SU-DHL-6 (cell line): ENCODE data around the gene SAA2.
"Not testable (repeated sequence)": the region's sequence is repeated elsewhere in the genome, so short reads cannot be mapped to it uniquely, and the experiment has no call there.

ENCODE experiments used
- H2AFZ ChIP-seq: fragments of 200-600 bp; sonication (generic); 2 replicates; pipeline ENCODE4 v1.6.1; 2014; ENCODE audit warnings: low read depth, mild to moderate bottlenecking, moderate library complexity, mixed read lengths, antibody characterized with exemption, low read length; ENCODE audit not compliant: severe bottlenecking
- H3F3A ChIP-seq: fragments of 200-600 bp; shearing (Covaris generic); 2 replicates; pipeline ENCODE4 v1.6.0; 2016; ENCODE audit warnings: antibody characterized with exemption, mild to moderate bottlenecking; ENCODE audit not compliant: insufficient read depth
- H3K27ac ChIP-seq: fragments of 200-600 bp; sonication (generic); 2 replicates; pipeline ENCODE4 v1.5.1; 2016; ENCODE audit warnings: low read depth, mild to moderate bottlenecking, low read length, moderate library complexity, mixed read lengths
- H3K27me3 ChIP-seq: fragments of 200-600 bp; sonication (generic), shearing (Covaris generic); 2 replicates; pipeline ENCODE4 v1.6.0; 2014; ENCODE audit warnings: mild to moderate bottlenecking, low read length
- H3K36me3 ChIP-seq: fragments of 200-600 bp; sonication (generic); 2 replicates; pipeline ENCODE4 v1.6.1; 2014; ENCODE audit warnings: mild to moderate bottlenecking, low read length, mixed read lengths
- H3K4me2 ChIP-seq: fragments of 300-600, 200-600 bp; shearing (Covaris generic), sonication (generic); 2 replicates; pipeline ENCODE4 v1.6.0; 2014; ENCODE audit warnings: low read length, low read depth, mild to moderate bottlenecking; ENCODE audit not compliant: poor library complexity, severe bottlenecking
- H3K4me3 ChIP-seq: fragments of 200-600 bp; sonication (generic); 2 replicates; pipeline ENCODE4 v1.5.1; 2014; ENCODE audit warnings: antibody characterized with exemption, low read length, mild to moderate bottlenecking, mixed read lengths; ENCODE audit not compliant: insufficient read depth, poor library complexity, severe bottlenecking
- H3K79me2 ChIP-seq: fragments of 200-600 bp; sonication (generic); 2 replicates; pipeline ENCODE4 v1.6.1; 2014; ENCODE audit warnings: mild to moderate bottlenecking, low read length, moderate library complexity; ENCODE audit not compliant: insufficient read depth
- H3K9ac ChIP-seq: fragments of 200-600 bp; sonication (generic); 2 replicates; pipeline ENCODE4 v1.7.0; 2014; ENCODE audit warnings: mild to moderate bottlenecking, low read length
- H3K9me2 ChIP-seq: fragments of 200-600 bp; sonication (generic); replicated peaks from 2 replicates; pipeline ENCODE4 v1.6.1; 2014; ENCODE audit warnings: low read length; ENCODE audit not compliant: insufficient read depth
- H3K9me3 ChIP-seq: fragments of 200-600 bp; sonication (generic); 2 replicates; pipeline ENCODE4 v1.6.1; 2014; ENCODE audit warnings: low read length, mixed read lengths; ENCODE audit not compliant: insufficient read depth
- H4K20me1 ChIP-seq: fragments of 200-600 bp; sonication (generic); 2 replicates; pipeline ENCODE4 v1.6.1; 2014; ENCODE audit warnings: low read depth, mild to moderate bottlenecking, antibody characterized with exemption, low read length, moderate library complexity, mixed read lengths
- CTCF ChIP-seq: fragments of 200-600 bp; sonication (generic); IDR thresholded peaks from one replicate; pipeline ENCODE4 v1.5.1; 2017; ENCODE audit warnings: antibody characterized with exemption, mild to moderate bottlenecking, low read length, moderate library complexity; ENCODE audit not compliant: insufficient read depth, poor library complexity, severe bottlenecking
- EZH2phosphoT487 ChIP-seq: fragments of 200-600 bp; sonication (generic), shearing (Covaris generic); conservative IDR thresholded peaks from 2 replicates; pipeline ENCODE4 v1.6.1; 2018; ENCODE audit warnings: mild to moderate bottlenecking, antibody characterized with exemption, low read length, moderate library complexity, mixed read lengths

SAA2 gene

DNA sequence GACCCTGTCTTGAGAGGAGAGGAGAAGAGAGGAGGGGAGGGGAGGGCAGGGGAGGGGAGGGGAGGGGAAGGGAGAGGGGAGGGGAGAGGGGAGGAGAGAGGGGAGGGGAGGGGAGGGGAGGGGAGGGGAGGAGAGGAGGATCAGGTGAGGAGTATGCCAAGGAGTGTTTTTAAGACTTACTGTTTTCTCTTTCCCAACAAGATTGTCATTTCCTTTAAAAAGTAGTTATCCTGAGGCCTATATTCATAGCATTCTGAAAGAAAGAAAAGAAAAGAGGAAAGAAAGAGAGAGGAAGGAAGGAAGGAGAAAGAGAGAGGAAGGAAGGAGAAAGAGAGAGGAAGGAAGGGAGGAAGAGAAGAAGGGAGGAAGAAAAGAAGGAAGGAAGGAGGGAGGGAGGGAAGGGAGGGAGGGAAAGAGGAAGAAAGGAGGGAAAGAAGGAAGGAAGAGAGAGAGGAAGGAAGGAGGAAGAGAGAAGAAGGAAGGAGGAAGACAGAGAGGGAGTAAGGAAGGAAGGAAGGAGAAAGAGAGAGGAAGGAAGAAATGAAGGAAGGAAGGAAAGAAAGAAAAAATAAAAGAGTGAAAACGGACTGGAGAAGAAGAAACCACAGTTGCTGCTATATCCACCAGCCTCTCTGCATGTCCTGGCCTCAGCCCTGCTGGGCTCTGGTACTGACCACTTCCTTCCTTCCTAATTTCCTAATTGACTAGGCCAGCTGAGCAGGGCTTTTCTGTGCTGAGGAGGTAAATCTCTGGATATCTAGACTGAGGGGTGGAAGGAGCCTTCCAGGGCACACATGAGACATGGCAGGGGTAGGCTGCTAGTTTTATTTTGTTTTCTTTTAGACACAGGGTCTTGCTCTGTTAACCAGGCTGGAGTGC lies 16.4 kb upstream of the SAA2 start:
- Histone ChIP-seq H3K9me3 (no peaks in the 10 kb centered on the region), H3K4me3 (no peak overlapping the region), H3K79me2 (no peaks in the 10 kb centered on the region), H3K9me2 (no peaks in the 10 kb centered on the region), H3K9ac (no peak overlapping the region), H2AFZ (no peak overlapping the region), H3K4me2 (no peak overlapping the region), H3K36me3 (no peaks in the 10 kb centered on the region), H3K27ac (no peak overlapping the region), H3F3A (no peaks in the 10 kb centered on the region), H4K20me1 (no peaks in the 10 kb centered on the region), H3K27me3 (no peaks in the 10 kb centered on the region)
- no peak for TF ChIP-seq CTCF
- TF ChIP-seq EZH2phosphoT487 = no peak

DNA sequence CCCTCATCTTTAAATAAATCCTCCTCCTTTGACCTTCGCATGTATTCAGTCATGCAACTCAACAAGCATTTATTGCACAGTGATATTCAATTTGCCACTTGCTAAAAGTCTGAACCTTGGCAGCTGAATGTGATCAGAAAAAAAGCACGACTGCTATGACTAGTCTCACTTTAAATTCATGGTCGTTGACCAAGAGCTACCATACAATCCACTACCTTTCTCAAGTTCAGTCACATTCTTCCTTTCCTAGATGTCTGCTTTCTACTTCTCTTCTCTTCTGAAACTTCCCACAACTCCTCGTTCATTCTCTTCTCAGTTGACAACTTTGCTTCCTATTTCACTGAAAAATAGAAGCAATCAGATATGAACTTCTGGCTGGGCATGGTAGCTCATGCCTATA lies 15.6 kb upstream of the SAA2 start:
- H3K9me2 ChIP-seq = no peaks in the 10 kb centered on the region
- no peaks in the 10 kb centered on the region for H3K27me3 ChIP-seq
- no peak for TF ChIP-seq CTCF
- no peak for TF ChIP-seq EZH2phosphoT487
- H3K36me3 ChIP-seq = no peaks in the 10 kb centered on the region
- no peak overlapping the region for H3K4me2 ChIP-seq
- no peak overlapping the region for H3K9ac ChIP-seq
- no peak overlapping the region for H3K4me3 ChIP-seq
- H3K9me3 ChIP-seq = no peaks in the 10 kb centered on the region
- H3K27ac ChIP-seq = no peak overlapping the region
- no peaks in the 10 kb centered on the region for H3F3A ChIP-seq
- H4K20me1 ChIP-seq = no peaks in the 10 kb centered on the region
- H2AFZ ChIP-seq = no peak overlapping the region
- H3K79me2 ChIP-seq = no peaks in the 10 kb centered on the region

DNA sequence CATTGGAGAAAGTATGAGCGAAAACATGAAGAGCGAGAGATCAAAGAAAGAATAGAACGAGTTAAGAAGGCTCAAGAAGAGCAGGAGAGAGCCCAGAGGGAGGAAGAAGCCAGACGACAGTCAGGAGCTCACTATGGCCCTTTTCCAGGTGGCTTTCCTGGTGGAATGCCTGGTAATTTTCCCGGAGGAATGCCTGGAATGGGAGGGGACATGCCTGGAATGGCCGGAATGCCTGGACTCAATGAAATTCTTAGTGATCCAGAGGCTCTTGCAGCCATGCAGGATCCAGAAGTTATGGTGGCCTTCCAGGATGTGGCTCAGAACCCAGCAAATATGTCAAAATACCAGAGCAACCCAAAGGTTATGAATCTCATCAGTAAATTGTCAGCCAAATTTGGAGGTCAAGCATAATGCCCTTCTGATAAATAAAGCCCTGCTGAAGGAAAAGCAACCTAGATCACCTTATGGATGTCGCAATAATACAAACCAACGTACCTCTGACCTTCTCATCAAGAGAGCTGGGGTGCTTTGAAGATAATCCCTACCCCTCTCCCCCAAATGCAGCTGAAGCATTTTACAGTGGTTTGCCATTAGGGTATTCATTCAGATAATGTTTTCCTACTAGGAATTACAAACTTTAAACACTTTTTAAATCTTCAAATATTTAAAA lies 14.3 kb upstream of the SAA2 start:
- H3K27me3 ChIP-seq, H3K36me3 ChIP-seq, H3K9ac ChIP-seq, H3K27ac ChIP-seq, H2AFZ ChIP-seq, H3F3A ChIP-seq, H3K4me3 ChIP-seq, H3K79me2 ChIP-seq, H3K4me2 ChIP-seq, H3K9me3 ChIP-seq, H4K20me1 ChIP-seq, H3K9me2 ChIP-seq: not testable (repeated sequence)

GRCh38 chr11:18261721-18262120 lies 13.3 kb upstream of the SAA2 start:
- TF ChIP-seq CTCF (no peak), EZH2phosphoT487 (no peak)

More at GRCh38 chr11:18261721-18262120, 13.3 kb upstream of the SAA2 start:
- no peak overlapping the region for H3K27ac ChIP-seq
- H4K20me1 ChIP-seq = no peaks in the 10 kb centered on the region
- no peaks in the 10 kb centered on the region for H3F3A ChIP-seq
- no peaks in the 10 kb centered on the region for H3K79me2 ChIP-seq
- H2AFZ ChIP-seq = no peak overlapping the region
- no peaks in the 10 kb centered on the region for H3K36me3 ChIP-seq
- H3K4me2 ChIP-seq = no peak overlapping the region
- H3K9ac ChIP-seq = no peak overlapping the region
- H3K27me3 ChIP-seq = no peaks in the 10 kb centered on the region
- no peak overlapping the region for H3K4me3 ChIP-seq
- no peaks in the 10 kb centered on the region for H3K9me3 ChIP-seq
- no peaks in the 10 kb centered on the region for H3K9me2 ChIP-seq
